GM12878 (cell line): Measurements from ENCODE around the gene B3GNT7. TPM values are rescaled to one million over a fixed set of nuclear protein-coding genes. Genes with fewer than 3 reads are reported as not detected.
A peak's percentile ranks its signal among the peaks of the same experiment; 100 is the strongest.

Source experiments
- ATAC-seq: fragments of 200-7000 bp; cut with Tn5 transposase; 3 replicates; pipeline ENCODE4 v1.9.1; 2020; ENCODE audit warnings: mild to moderate bottlenecking, moderate library complexity
- BruUV-seq: library from RNA; stranded (reverse); fragments of 400-500 nt; replicated peaks from 2 replicates; lab custom pipeline; 2021; lab: Mats Ljungman, UMichigan
- CTCF ChIA-PET: fragments of 300-600 bp; sonication (Branson Sonifier 250); formaldehyde crosslinking; extraction: SDS; loops from one replicate; lab custom pipeline; 2021; ENCODE audit warnings: inconsistent platforms; lab: Yijun Ruan, JAX
- POLR2A ChIA-PET: fragments of 350-600 bp; formaldehyde crosslinking; extraction: SDS; loops from one replicate; lab custom pipeline; 2021; ENCODE audit warnings: inconsistent platforms; lab: Charles Lee
- RAD21 ChIA-PET: fragments of 300-600 bp; sonication (Branson Sonifier 250); formaldehyde crosslinking; loops from one replicate; lab custom pipeline; 2023; ENCODE audit warnings: antibody characterized with exemption; ENCODE audit not compliant: unreplicated experiment; lab: Charles Lee
- SMC1A ChIA-PET: fragments of 300-600 bp; sonication (Branson Sonifier 250); formaldehyde crosslinking; loops from one replicate; lab custom pipeline; 2023; ENCODE audit not compliant: unreplicated experiment, uncharacterized antibody; lab: Charles Lee
- DNase-seq: peaks from one replicate; pipeline ENCODE4 v3.0.0-alpha.2; 2011; ENCODE audit warnings: low read depth, low spot score
- FAIRE-seq: peaks from 3 replicates; lab custom pipeline; 2011; peaks lifted over from hg19 to GRCh38; lab: Jason Lieb, UNC
- H2AFZ ChIP-seq: 2 replicates; pipeline ENCODE4 v1.6.0; 2011; ENCODE audit warnings: low read depth, low read length, control low read depth; ENCODE audit not compliant: control insufficient read depth
- H3K27ac ChIP-seq: 2 replicates; pipeline ENCODE4 v1.5.1; 2011; ENCODE audit warnings: control low read depth; ENCODE audit not compliant: control insufficient read depth, insufficient read depth
- H3K27me3 ChIP-seq, 2 experiments: replicated peaks in 1 of 2; 2 replicates each; pipeline versions ENCODE4 v1.6.0 to v1.6.1; 2011; ENCODE audit warnings: low read length in 1 of 2; ENCODE audit not compliant: control insufficient read depth in 2 of 2, insufficient read depth in 2 of 2
- H3K36me3 ChIP-seq, 2 experiments: 2 replicates each; pipeline ENCODE4 v1.5.1; 2011; ENCODE audit warnings: low read length in 1 of 2; ENCODE audit not compliant: control insufficient read depth in 2 of 2, insufficient read depth in 2 of 2
- H3K4me1 ChIP-seq: 2 replicates; pipeline ENCODE4 v1.6.1; 2011; ENCODE audit warnings: mild to moderate bottlenecking, low read length, moderate library complexity, mixed read lengths; ENCODE audit not compliant: control insufficient read depth, insufficient read depth
- H3K4me2 ChIP-seq: 2 replicates; pipeline ENCODE4 v1.6.0; 2011; ENCODE audit warnings: control low read depth; ENCODE audit not compliant: control insufficient read depth, insufficient read depth
- H3K4me3 ChIP-seq: fragments of 200-600 bp; sonication (generic); 2 replicates; pipeline ENCODE4 v1.5.1; 2016
- H3K79me2 ChIP-seq: 2 replicates; pipeline ENCODE4 v1.6.0; 2011; ENCODE audit warnings: low read length; ENCODE audit not compliant: control insufficient read depth, insufficient read depth
- H3K9ac ChIP-seq: 2 replicates; pipeline ENCODE4 v1.8.0; 2011; ENCODE audit warnings: low read length, control low read depth, mixed read lengths; ENCODE audit not compliant: control insufficient read depth, insufficient read depth
- H3K9me3 ChIP-seq: replicated peaks from 3 replicates; pipeline ENCODE4 v1.5.1; 2011; ENCODE audit warnings: mild to moderate bottlenecking, low read length; ENCODE audit not compliant: control insufficient read depth, insufficient read depth
- H4K20me1 ChIP-seq: 2 replicates; pipeline ENCODE4 v1.6.0; 2011; ENCODE audit not compliant: control insufficient read depth, insufficient read depth
- TCF3 ChIP-seq: IDR thresholded peaks from 2 replicates; pipeline ENCODE4 v1.6.1; 2012; ENCODE audit warnings: low read depth, mild to moderate bottlenecking, low read length, borderline replicate concordance; ENCODE audit not compliant: insufficient read depth
- WGBS: methylation state at CpG from one replicate; pipeline ENCODE4 v1.1.6; 2016; ENCODE audit warnings: low lambda C conversion rate; ENCODE audit not compliant: insufficient replicate concordance, insufficient coverage; ENCODE audit errors: missing lambda C conversion rate; 5-methylcytosine and 5-hydroxymethylcytosine counted together
- in situ Hi-C: fragments of 300-500 bp; cut with MboI; formaldehyde crosslinking; loops from 9 replicates; pipeline ENCODE4 v1.14.3; 2018; ENCODE audit warnings: mixed read lengths
- intact Hi-C: fragments of 100-400 bp; cut with micrococcal nuclease; formaldehyde crosslinking; loops from one replicate; pipeline ENCODE4 v1.14.2; 2022; ENCODE audit not compliant: unreplicated experiment
- polyA plus RNA-seq, 11 experiments: library from polyadenylated mRNA; depleted of rRNA in 4 of 11; unstranded in 6 of 11; stranded (reverse) in 5 of 11; fragments of >200 nt; fragmentation: Nextera tagmentation in 4 of 11; fragmentation: Illumina TruSeq in 1 of 11; extraction: Ambion mirVana in 4 of 11; extraction: Trizol in 1 of 11; gene quantifications; 1 replicate in 1 of 11; 2 replicates in 10 of 11; pipeline versions ENCODE4 v1.2.1 to v1.2.3, GENCODE V29; 2011 to 2016; ENCODE audit warnings: inconsistent platforms in 2 of 11, missing spikeins in 2 of 11, low read depth in 1 of 11
- total RNA-seq, 4 experiments: library from RNA; depleted of rRNA in 3 of 4; stranded (reverse); fragments of >200 nt in 3 of 4; fragmentation: Illumina TruSeq in 1 of 4; extraction: Trizol in 1 of 4; gene quantifications; 2 replicates each; pipeline versions ENCODE4 v1.2.1 to v1.2.3, GENCODE V29; 2013 to 2021
- TF ChIP-seq, protein P1 (sequence below): IDR thresholded peaks from 2 replicates; pipeline ENCODE4 v1.6.1; 2012; ENCODE audit warnings: mild to moderate bottlenecking, low read depth, low read length

B3GNT7 gene
- total and polyA plus RNA-seq, 10 of the 15 experiments (the other 5 are each of a cell fraction or from before 2014, with no cell fraction given), result 0.91 to 12.6 (median 3.7) TPM

GRCh38 chr2:231391981-231392380 is 3.5 kb upstream of the B3GNT7 start:
- H2AFZ ChIP-seq, result peak overlapping the region; percentile 62
- no peak for ATAC-seq
- no peak for FAIRE-seq

More at GRCh38 chr2:231391981-231392380, 3.5 kb upstream of the B3GNT7 start:
- Histone ChIP-seq H3K4me1 (peaks cover 53% of the 10 kb centered on the region), H3K36me3 (no peaks in the 10 kb centered on the region), H3K9ac (peak overlapping the region; percentile 62; the same call in 1 of the 2 replicates), H3K27me3 (no peaks in the 10 kb centered on the region), H4K20me1 (no peaks in the 10 kb centered on the region), H3K27ac (peak overlapping the region; percentile 95), H3K9me3 (no peaks in the 10 kb centered on the region), H3K79me2 (peaks cover 40% of the 10 kb centered on the region), H3K4me3 (peak overlapping the region; percentile 65; the same call in 1 of the 2 replicates), H3K4me2 (peak overlapping the region; percentile 83)
- TF ChIP-seq TCF3, result 0 out of 2 replicates have a peak, but pooled peaks have one; percentile 13
- TF ChIP-seq, protein P1, sequence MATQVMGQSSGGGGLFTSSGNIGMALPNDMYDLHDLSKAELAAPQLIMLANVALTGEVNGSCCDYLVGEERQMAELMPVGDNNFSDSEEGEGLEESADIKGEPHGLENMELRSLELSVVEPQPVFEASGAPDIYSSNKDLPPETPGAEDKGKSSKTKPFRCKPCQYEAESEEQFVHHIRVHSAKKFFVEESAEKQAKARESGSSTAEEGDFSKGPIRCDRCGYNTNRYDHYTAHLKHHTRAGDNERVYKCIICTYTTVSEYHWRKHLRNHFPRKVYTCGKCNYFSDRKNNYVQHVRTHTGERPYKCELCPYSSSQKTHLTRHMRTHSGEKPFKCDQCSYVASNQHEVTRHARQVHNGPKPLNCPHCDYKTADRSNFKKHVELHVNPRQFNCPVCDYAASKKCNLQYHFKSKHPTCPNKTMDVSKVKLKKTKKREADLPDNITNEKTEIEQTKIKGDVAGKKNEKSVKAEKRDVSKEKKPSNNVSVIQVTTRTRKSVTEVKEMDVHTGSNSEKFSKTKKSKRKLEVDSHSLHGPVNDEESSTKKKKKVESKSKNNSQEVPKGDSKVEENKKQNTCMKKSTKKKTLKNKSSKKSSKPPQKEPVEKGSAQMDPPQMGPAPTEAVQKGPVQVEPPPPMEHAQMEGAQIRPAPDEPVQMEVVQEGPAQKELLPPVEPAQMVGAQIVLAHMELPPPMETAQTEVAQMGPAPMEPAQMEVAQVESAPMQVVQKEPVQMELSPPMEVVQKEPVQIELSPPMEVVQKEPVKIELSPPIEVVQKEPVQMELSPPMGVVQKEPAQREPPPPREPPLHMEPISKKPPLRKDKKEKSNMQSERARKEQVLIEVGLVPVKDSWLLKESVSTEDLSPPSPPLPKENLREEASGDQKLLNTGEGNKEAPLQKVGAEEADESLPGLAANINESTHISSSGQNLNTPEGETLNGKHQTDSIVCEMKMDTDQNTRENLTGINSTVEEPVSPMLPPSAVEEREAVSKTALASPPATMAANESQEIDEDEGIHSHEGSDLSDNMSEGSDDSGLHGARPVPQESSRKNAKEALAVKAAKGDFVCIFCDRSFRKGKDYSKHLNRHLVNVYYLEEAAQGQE, result no peak
- RAD21 ChIA-PET, result interaction anchor here (4.0 to 6.0 kb wide), 2 partner anchors 15 to 164 kb away, joined by 28 to 52 read pairs; no protein-coding TSS in a partner anchor
- DNase-seq, result no peak
- BruUV-seq, result no TSS peak
- SMC1A ChIA-PET, result interaction anchor here (1.4 to 6.3 kb wide), 4 partner anchors 13 to 164 kb away, joined by 3 to 66 read pairs (median 34); no protein-coding TSS in a partner anchor
- intact Hi-C loops, result loop anchor here (10.0 kb wide), 2 partner anchors 273 to 567 kb away; no protein-coding TSS in a partner anchor
- CTCF ChIA-PET, result interaction anchor here (0.9 to 6.0 kb wide), 7 partner anchors 13 to 288 kb away, joined by 3 to 79 read pairs (median 20); no protein-coding TSS in a partner anchor
- 59% methylated on average over 7 of the region's 7 CpGs for WGBS
- POLR2A ChIA-PET, result interaction anchor here (1.0 to 1.8 kb wide), 2 partner anchors 82 to 95 kb away, joined by 3 to 11 read pairs; no protein-coding TSS in a partner anchor
- in situ Hi-C loops, result loop anchor here (5.0 kb wide), 2 partner anchors 90 to 165 kb away; no protein-coding TSS in a partner anchor
